NCI-H1417 treated with DMSO at 0.1 percent for 48 hours (cell line): Measurements from ENCODE around the gene WDR82.

ENCODE experiments used
- DNase-seq: peaks from one replicate; lab custom pipeline; 2025; lab: John Stamatoyannopoulos, UW

WDR82 gene

GRCh38 chr3:52278510-52279069, at the start of gene WDR82:
WDR82 (minus strand) TSS chr3:52278649; CDS start chr3:52278361, 288 bp downstream.
- DNase-seq: peak; percentile 47

- no peak for DNase-seq
These were observed 49.2 kb upstream of the WDR82 start for GRCh38 chr3:52327486-52328290.

GRCh38 chr3:52326976-52327375, 48.5 kb upstream of the WDR82 start:
- no peak for DNase-seq

- no peak for DNase-seq
These were observed 47.2 kb upstream of the WDR82 start for GRCh38 chr3:52325686-52326085.

- DNase-seq: no peak
These were observed 46.2 kb upstream of the WDR82 start for GRCh38 chr3:52324676-52325075.

- DNase-seq: no peak
These were observed 45.3 kb upstream of the WDR82 start for GRCh38 chr3:52323526-52324295.

- no peak for DNase-seq
These were observed 44.0 kb upstream of the WDR82 start for GRCh38 chr3:52322466-52322865.

GRCh38 chr3:52321481-52321880, 43.0 kb upstream of the WDR82 start:
- DNase-seq: no peak

GRCh38 chr3:52319921-52320595, 41.6 kb upstream of the WDR82 start:
- no peak for DNase-seq

- DNase-seq: no peak
These were observed 39.9 kb upstream of the WDR82 start for GRCh38 chr3:52318186-52318816.

- DNase-seq: no peak
These were observed 39.0 kb upstream of the WDR82 start for GRCh38 chr3:52317208-52318000.

- DNase-seq: no peak
These were observed 37.7 kb upstream of the WDR82 start, which contains the start of gene DNAH1 for GRCh38 chr3:52315977-52316764. DNAH1 (plus strand) TSS chr3:52316319; CDS start chr3:52322443, 6,124 bp downstream.

GRCh38 chr3:52315006-52315405, 36.6 kb upstream of the WDR82 start:
- no peak for DNase-seq

GRCh38 chr3:52314489-52314888, 36.0 kb upstream of the WDR82 start:
- DNase-seq: no peak

GRCh38 chr3:52313774-52314188, 35.3 kb upstream of the WDR82 start:
- no peak for DNase-seq

- no peak for DNase-seq
These were observed 34.8 kb upstream of the WDR82 start for GRCh38 chr3:52313188-52313773.

- peak; percentile 64 for DNase-seq
These were observed 33.2 kb upstream of the WDR82 start for GRCh38 chr3:52311576-52312119.

GRCh38 chr3:52310861-52311575, 32.6 kb upstream of the WDR82 start:
- no peak for DNase-seq

GRCh38 chr3:52308308-52308707, 29.9 kb upstream of the WDR82 start:
- DNase-seq: no peak
